ENCODE measurements around the gene ADNP2. TPM values are rescaled to one million over a fixed set of nuclear protein-coding genes. Genes with fewer than 3 reads are reported as not detected.

Gene ADNP2
- total and polyA plus RNA-seq, 2 donors (not counting 3 experiments of a cell fraction or from before 2014, with no cell fraction given): 10.2 to 20.6 TPM

DNA sequence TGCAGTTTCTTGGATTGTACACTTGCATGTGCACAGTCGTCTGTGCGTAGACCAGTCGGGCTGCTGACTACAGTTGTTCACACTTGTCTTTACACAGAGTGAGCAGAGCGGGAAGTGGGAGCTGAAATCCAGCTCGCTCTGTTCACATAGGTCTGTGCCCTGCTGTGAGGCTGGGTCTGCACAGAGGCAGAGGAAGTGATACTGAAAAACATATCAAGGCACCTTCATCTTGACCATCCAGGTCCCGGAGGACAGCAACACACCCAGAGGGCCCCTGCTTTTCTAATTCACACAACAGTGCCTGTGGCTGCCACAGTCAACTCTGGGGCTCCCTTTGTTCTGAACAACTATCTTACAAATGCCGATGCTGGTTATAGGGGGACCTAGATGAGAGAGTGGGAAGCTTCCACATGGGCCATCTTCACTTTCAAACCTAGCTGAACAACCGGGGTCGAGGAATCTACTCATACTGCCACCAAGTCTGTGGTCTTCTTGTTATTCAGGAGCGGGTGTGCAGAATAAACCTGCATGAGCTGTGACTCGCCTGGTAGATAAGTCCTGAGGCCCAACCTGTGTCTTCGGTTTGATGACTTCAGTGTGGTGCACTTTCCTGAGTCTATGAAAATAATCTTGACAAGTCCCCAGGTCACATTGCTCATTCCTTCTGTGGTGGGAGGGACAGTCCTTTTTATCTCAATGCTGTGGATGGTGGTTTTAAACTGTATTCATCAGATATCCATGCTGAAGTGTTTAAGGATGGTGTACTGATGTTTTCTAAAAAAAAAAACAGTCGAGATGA is 3.5 kb upstream of the ADNP2 start:
- Histone ChIP-seq H3K4me3 (replicated peaks in 1 of 3; ENCODE audit: insufficient read depth in 1 of 3, low read depth in 1 of 3, low read length in 3 of 3) (no peak overlapping the region), H3K9me3 (replicated peaks; ENCODE audit: control insufficient read depth, insufficient read depth, low read length) (no peaks in the 10 kb centered on the region), H4K20me1 (replicated peaks; ENCODE audit: control insufficient read depth, extremely low read depth, insufficient read depth, low read length) (no peaks in the 10 kb centered on the region), H3K27ac (ENCODE audit: insufficient read depth, low read depth, low read length) (no peak overlapping the region), H3K36me3 (ENCODE audit: control insufficient read depth in 2 of 2, extremely low read depth in 1 of 2, insufficient read depth in 2 of 2, low read length in 2 of 2) (no peaks in the 10 kb centered on the region), H3K4me2 (ENCODE audit: insufficient read depth, low read length) (no peak overlapping the region), H3K27me3 (ENCODE audit: control insufficient read depth in 2 of 2, insufficient read depth in 2 of 2, low read length in 2 of 2) (peaks cover 0 to 16% of the 10 kb centered on the region in 2 experiments), H3K79me2 (ENCODE audit: control insufficient read depth, insufficient read depth, low read length) (peaks cover 10% of the 10 kb centered on the region), H3K9me1 (replicated peaks; ENCODE audit: control insufficient read depth, extremely low read depth, insufficient read depth, low read length) (no peaks in the 10 kb centered on the region), H3K4me1 (ENCODE audit: control insufficient read depth, extremely low read depth, insufficient read depth, low read length) (peaks cover 5% of the 10 kb centered on the region), H2AFZ (ENCODE audit: low read depth, low read length) (no peak overlapping the region), H3K9ac (replicated peaks; ENCODE audit: extremely low read depth, insufficient read depth, low read length) (no peak overlapping the region)
- TF ChIP-seq EZH2 (IDR thresholded peaks at IDR 0.05; ENCODE audit: borderline replicate concordance, low read depth, low read length, severe bottlenecking): no peak
- TF ChIP-seq MYC (IDR thresholded peaks at IDR 0.05; ENCODE audit: low read depth, low read length): no peak
- TF ChIP-seq POLR2AphosphoS5 (IDR thresholded peaks at IDR 0.05; ENCODE audit: insufficient read depth, low read depth, low read length): no peak
- no peak for TF ChIP-seq GATA2 (IDR thresholded peaks at IDR 0.05; ENCODE audit: insufficient read depth, insufficient read length, low read depth, low read length)
- ChIA-PET CTCF (interaction anchor here (0.7 to 1.4 kb wide), 2 partner anchors 64 to 156 kb away, joined by 3 read pairs; no protein-coding TSS in a partner anchor), POLR2A (no interaction called here)
- FAIRE-seq (no peak), DNase-seq (ENCODE audit: low read depth, low spot score) (no peak)
- BruUV-seq (replicated peaks): no TSS peak
- dilution Hi-C loops (cut with MboI; ENCODE audit: extremely low pct_ligation_motif_present, low sequenced_read_pairs) (no loop called here), intact Hi-C loops (cut with micrococcal nuclease) (no loop called here)

DNA sequence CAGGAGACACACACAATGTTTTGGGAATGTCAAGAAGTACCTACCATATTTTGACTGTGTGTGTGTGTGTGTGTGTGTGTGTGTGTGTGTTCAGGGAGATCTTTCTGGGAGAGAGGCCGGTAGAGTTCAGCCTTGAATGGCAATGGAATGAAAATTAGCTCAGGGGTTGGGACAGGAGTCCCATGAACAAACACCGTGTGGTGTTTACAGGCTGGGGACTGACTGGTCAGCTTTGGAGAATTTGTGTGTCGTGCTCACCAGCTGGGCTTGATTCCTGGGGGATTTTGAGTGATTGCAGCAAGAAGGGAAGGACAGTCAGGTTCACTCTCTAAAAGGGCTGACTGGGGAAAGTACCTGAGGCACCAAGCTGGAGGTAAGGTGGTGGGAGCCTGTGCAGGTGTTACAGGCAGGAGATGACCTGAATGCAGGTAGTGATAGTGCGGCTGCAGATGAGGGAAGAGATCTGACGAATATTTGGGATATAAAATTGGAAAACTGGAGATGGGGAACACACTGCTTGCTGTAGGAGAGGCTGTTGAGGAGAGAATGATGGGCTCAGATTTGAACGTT is 2.5 kb upstream of the ADNP2 start:
- H3K4me2 ChIP-seq (ENCODE audit: insufficient read depth, low read length): no peak overlapping the region
- intact Hi-C loops (cut with micrococcal nuclease) (no loop called here), dilution Hi-C loops (cut with MboI; ENCODE audit: extremely low pct_ligation_motif_present, low sequenced_read_pairs) (no loop called here)
- H3K9ac ChIP-seq (replicated peaks; ENCODE audit: extremely low read depth, insufficient read depth, low read length): no peak overlapping the region
- POLR2A ChIA-PET: no interaction called here
- no peak overlapping the region for H3K4me3 ChIP-seq (replicated peaks in 1 of 3; ENCODE audit: insufficient read depth in 1 of 3, low read depth in 1 of 3, low read length in 3 of 3)
- H3K9me1 ChIP-seq (replicated peaks; ENCODE audit: control insufficient read depth, extremely low read depth, insufficient read depth, low read length): no peaks in the 10 kb centered on the region
- no peaks in the 10 kb centered on the region for H4K20me1 ChIP-seq (replicated peaks; ENCODE audit: control insufficient read depth, extremely low read depth, insufficient read depth, low read length)
- peaks cover 0 to 16% of the 10 kb centered on the region in 2 experiments for H3K27me3 ChIP-seq (ENCODE audit: control insufficient read depth in 2 of 2, insufficient read depth in 2 of 2, low read length in 2 of 2)
- H3K4me1 ChIP-seq (ENCODE audit: control insufficient read depth, extremely low read depth, insufficient read depth, low read length): peaks cover 8% of the 10 kb centered on the region
- TF ChIP-seq FOS (IDR thresholded peaks at IDR 0.05; ENCODE audit: borderline replicate concordance, insufficient read depth, low read length) (no peak), POLR2A (IDR thresholded peaks at IDR 0.05; ENCODE audit: low read depth, low read length) (no peak), POLR2AphosphoS5 (IDR thresholded peaks at IDR 0.05; ENCODE audit: insufficient read depth, low read depth, low read length) (no peak), EZH2 (IDR thresholded peaks at IDR 0.05; ENCODE audit: borderline replicate concordance, low read depth, low read length, severe bottlenecking) (no peak), MYC (IDR thresholded peaks at IDR 0.05; ENCODE audit: low read depth, low read length) (no peak), JUN (IDR thresholded peaks at IDR 0.05; ENCODE audit: borderline replicate concordance, insufficient read depth, insufficient read length, low read depth) (no peak), GATA2 (IDR thresholded peaks at IDR 0.05; ENCODE audit: insufficient read depth, insufficient read length, low read depth, low read length) (no peak)
- TF ChIP-seq, protein P1, sequence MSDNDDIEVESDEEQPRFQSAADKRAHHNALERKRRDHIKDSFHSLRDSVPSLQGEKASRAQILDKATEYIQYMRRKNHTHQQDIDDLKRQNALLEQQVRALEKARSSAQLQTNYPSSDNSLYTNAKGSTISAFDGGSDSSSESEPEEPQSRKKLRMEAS (IDR thresholded peaks at IDR 0.05; ENCODE audit: insufficient read depth, insufficient read length): no peak
- TF ChIP-seq, protein P2, sequence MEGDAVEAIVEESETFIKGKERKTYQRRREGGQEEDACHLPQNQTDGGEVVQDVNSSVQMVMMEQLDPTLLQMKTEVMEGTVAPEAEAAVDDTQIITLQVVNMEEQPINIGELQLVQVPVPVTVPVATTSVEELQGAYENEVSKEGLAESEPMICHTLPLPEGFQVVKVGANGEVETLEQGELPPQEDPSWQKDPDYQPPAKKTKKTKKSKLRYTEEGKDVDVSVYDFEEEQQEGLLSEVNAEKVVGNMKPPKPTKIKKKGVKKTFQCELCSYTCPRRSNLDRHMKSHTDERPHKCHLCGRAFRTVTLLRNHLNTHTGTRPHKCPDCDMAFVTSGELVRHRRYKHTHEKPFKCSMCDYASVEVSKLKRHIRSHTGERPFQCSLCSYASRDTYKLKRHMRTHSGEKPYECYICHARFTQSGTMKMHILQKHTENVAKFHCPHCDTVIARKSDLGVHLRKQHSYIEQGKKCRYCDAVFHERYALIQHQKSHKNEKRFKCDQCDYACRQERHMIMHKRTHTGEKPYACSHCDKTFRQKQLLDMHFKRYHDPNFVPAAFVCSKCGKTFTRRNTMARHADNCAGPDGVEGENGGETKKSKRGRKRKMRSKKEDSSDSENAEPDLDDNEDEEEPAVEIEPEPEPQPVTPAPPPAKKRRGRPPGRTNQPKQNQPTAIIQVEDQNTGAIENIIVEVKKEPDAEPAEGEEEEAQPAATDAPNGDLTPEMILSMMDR (IDR thresholded peaks at IDR 0.05; ENCODE audit: extremely low read depth in 1 of 2, insufficient read depth in 1 of 2, low read depth in 1 of 2, low read length in 2 of 2): no peak
- no peak overlapping the region for H2AFZ ChIP-seq (ENCODE audit: low read depth, low read length)
- no peak overlapping the region for H3K27ac ChIP-seq (ENCODE audit: insufficient read depth, low read depth, low read length)
- DNase-seq (ENCODE audit: low read depth, low spot score): no peak
- CTCF ChIA-PET: interaction anchor here (0.7 to 1.4 kb wide), 2 partner anchors 63 to 157 kb away, joined by 3 read pairs; no protein-coding TSS in a partner anchor
- no peaks in the 10 kb centered on the region for H3K36me3 ChIP-seq (ENCODE audit: control insufficient read depth in 2 of 2, extremely low read depth in 1 of 2, insufficient read depth in 2 of 2, low read length in 2 of 2)
- no peak for FAIRE-seq
- BruUV-seq (replicated peaks): no TSS peak
- H3K79me2 ChIP-seq (ENCODE audit: control insufficient read depth, insufficient read depth, low read length): peaks cover 20% of the 10 kb centered on the region
- no peaks in the 10 kb centered on the region for H3K9me3 ChIP-seq (replicated peaks; ENCODE audit: control insufficient read depth, insufficient read depth, low read length)
